GM18505 (cell line): ENCODE results near the gene ASB8.
A peak's percentile ranks its signal among the peaks of the same experiment; 100 is the strongest.
"Not testable (repeated sequence)": the region's sequence is repeated elsewhere in the genome, so short reads cannot be mapped to it uniquely, and the experiment has no call there.

ENCODE experiments used
- ATAC-seq: cut with Tn5 transposase; IDR thresholded peaks from one replicate; pipeline ENCODE4 v1.9.1; 2021; ENCODE audit not compliant: unreplicated experiment
- POLR2A ChIP-seq: IDR thresholded peaks from 4 replicates; pipeline ENCODE4 v1.6.1; 2011; ENCODE audit warnings: borderline replicate concordance; ENCODE audit not compliant: insufficient read depth, insufficient read length; ENCODE audit errors: extremely low read depth

The ASB8 gene

DNA sequence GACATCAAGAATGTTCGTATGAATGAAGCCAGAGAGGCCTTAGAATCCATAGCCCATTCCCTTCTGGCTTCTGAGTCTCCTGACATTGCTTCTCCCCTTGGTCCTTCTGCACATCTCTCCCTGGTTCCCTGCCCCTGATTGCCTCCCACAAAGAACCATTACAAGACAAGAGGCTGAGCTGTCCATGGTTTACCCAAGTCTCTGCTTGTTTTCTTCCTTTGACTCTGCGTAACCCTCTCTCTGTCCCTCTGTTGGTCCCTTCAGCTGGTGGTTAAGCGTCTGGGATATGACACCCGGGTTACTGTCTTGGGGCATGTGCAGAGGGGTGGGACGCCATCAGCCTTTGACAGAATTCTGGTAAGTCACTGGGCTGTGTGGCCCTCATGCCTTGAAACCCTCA, 22.3 kb downstream of the ASB8 start:
- no peak for ATAC-seq
- TF ChIP-seq POLR2A, result no peak

DNA sequence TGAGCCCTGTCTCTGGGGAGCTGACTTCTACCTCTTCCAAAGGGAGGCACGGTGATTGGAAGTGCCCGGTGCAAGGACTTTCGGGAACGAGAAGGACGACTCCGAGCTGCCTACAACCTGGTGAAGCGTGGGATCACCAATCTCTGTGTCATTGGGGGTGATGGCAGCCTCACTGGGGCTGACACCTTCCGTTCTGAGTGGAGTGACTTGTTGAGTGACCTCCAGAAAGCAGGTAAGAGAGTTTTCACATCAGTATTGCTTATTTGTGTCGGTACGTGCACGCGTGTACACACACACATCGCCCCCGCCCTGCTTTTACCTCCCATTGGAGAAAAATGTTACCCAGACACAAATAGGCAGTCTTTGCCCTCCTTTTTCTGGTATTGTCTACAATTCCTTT, 24.5 kb downstream of the ASB8 start:
- no peak for TF ChIP-seq POLR2A
- no peak for ATAC-seq

DNA sequence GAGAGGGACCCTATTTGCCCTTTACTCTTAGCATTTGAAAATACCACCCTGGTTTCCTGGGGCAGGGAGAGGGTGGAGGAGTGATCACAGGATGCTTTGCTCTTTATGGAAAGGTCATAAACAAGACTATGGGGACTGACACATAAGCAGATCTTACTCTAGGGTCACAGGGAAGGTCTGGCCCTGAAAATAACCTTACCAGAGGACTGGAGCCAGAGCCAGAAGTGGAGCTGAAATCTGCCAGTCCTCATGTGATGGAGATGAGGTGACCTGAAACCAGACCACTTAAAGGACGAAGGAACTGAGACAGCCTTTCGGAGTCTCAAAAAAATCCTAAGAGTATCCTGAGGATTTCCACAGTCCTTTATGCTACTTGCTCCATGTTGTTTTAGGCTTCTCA, 25.8 kb downstream of the ASB8 start:
- TF ChIP-seq POLR2A, result no peak
- no peak for ATAC-seq

DNA sequence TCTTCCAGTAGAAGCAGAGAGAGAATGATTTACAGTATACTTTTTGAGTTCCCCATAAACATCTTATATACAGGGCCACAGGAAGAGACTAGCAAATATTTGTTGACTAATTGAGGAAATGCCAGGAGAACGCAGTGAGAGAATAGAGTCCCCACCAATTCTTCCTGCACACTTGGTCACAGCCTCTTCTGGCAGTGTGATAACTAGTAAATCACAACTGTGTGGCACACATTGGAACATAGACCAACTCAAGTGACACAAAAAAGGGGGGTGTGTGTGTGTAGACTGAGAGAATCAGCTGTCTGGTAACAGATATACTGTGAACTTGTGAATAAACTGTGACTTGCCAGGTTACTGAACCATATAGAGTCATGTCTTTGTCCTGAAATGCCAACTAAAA, 27.9 kb downstream of the ASB8 start:
- no peak for ATAC-seq
- no peak for TF ChIP-seq POLR2A

DNA sequence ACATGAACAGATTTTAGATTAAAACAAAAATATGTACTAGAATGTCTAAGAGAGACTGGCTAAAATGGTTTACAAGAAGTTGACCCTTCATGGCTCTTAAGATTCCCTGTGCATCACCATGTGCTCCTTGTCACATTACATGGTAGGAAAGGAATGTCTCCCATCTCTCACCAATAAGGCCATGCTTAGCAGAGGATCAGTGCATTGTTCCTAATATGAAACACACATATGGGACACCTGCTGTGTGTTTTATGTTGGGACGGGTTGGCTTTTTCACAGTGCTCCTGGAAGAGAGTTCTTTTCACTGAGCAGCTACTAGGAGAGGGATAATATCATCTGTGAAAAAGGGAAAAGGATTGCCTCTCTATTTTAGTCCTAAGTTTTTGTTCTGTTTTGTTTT, 28.5 kb downstream of the ASB8 start:
- no peak for ATAC-seq
- no peak for TF ChIP-seq POLR2A

DNA sequence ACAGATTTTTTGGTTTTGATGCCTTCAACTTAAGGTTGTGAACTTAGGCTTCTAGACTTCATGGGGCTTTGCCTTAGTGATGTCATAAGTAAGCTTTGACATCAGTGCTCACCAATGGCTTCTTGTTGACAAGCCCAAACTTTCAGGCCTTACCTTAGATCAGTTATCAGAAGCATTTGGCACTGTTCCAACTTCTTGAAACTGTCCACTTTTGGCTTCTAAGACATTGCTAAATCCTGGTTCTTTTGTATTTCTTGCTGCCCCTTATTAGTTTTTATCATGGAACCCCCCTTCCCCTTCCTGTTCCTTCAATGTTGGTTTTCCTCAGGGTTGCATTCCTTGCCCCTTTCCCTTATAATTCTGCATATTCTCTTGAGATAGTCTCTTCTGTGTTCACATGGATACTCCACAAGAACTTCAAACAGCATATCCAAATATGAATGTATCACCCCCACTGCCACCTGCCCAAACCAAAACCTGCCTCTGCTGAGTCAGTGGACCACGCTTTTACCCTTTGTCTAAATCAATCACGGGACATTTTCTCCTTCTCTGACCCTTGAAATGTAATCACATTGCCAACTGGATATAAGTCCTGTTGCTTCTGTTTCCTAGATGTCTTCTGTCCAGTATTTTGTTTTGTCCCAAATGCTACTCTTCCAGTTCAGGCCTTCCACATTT, 30.2 kb downstream of the ASB8 start:
- no peak for TF ChIP-seq POLR2A
- ATAC-seq, result no peak

DNA sequence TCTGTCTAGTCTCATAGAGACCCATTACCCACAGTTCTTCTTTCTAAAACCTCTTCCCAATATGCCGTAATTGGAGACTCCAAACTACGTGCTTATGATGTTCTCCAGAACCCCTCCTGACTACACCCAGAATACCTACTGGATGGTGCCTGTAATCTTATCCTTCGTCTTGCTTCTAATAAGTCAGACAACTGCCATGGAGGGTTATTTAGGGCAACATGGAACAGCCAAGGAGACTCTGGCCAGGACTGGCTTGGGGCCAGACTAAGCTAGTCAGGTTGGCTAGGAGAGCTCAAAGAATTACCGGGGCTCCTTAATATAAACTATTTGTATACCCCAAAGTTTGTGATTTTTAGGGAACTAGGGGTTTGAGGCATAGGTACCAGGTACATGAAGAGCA, 31.3 kb downstream of the ASB8 start:
- TF ChIP-seq POLR2A, result no peak
- no peak for ATAC-seq

DNA sequence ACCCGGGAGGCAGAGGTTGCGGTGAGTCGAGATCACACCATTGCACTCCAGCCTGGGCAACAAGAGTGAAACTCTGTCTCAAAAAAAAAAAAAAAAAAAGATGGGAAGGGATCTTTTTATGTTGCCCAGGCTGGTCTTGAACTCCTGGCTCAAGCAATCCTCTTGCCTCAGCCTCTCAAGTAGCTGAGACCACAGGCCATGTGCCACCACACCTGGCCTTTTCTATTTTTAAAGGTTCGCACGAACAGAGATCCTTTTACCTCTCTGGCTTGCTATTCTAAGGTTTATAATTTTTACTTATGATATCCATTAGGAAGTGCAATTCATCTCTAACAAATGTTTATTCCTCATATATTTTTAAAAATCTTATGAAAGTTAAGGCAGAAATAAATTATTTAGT, 31.8 kb downstream of the ASB8 start:
- not testable (repeated sequence) for ATAC-seq

DNA sequence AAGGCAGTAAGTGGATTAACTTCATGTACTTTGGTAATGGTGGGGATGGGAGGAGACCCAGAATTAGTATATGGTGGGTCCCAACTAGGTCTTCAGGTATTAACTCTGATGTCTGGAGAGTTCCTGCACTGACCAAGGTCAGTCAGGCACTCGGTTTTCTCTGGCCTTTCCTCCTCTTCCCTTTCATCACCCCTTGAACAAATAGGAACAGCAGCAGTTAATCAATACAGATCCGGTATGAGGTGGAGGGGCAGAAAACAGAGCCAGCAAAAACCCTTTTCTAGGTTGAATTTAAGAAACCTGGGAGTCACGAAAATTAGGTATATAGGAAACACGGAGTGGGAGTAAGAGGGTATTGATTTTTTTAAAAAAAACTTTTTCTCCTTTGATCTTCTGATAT, 34.1 kb downstream of the ASB8 start:
- ATAC-seq, result no peak
- TF ChIP-seq POLR2A, result no peak

DNA sequence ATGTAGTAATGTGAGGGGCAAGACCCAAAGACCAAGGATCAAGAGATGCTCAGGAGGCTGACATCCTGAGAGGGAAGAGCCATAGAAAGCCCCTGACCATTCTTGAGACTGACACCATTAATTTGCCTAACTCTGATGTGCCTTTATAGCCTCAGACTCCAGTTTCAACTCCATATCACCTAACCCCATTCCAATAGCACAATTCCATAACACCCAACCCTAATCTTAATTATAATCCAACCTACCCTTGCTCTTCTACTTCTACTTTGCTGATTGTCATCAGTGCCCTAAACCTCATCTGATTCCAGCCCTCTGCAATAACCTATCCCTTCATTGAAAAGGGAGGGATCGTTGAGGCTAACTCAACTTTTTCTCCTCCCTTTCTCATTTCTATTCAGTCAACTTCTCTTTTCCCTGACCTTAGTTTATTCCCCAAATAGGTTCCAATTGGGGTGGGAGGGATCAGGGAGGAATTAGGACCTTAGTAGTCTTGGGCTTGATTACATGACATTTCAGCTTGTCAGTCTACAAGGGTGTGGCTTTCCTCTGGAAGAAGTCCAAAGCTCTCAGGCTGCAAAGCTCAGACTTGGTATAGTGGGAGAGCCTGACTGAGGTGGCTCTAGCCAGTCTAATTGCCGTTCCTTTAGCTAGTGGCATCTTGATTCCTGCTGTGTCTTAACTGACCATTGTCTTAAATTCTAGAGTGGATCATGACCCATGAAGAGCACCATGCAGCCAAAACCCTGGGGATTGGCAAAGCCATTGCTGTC, 35.1 kb downstream of the ASB8 start:
- ATAC-seq, result no peak
- no peak for TF ChIP-seq POLR2A

DNA sequence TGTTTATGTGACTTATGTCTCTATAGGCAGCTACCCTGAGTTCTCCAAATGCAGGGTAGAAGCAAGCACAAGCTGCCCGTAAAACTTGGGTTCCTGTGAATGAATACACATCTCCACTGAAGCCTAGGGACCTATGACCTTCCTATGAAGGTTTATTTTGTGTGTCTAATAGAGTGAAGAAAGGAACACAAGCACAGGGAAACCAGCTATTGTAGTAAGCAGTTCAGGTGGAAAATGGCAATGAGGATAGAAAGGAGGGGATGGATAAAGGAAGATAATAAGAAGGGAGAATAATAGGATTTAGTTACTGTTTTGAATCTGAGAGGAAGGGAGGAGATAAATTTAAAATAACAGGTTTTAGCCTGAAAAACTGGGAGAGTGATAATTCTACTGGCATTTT, 35.8 kb downstream of the ASB8 start:
- no peak for TF ChIP-seq POLR2A
- no peak for ATAC-seq

DNA sequence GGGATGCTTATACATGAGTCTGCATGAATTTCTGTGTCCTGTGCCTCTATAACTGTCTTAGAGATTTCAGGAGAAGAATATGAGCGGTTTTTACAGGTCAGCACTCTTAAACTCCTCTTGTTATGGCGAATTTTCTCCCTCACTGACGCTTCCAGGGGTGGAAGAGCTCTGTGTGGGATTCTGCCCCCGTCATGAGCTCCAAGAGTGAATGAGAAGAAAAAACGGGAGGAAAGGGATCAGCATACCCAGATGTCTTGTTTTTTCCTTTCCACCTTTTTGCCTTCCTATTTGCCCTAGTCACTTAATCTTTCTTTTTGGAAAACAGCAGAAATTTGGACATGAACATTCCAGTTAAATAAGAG, 37.5 kb downstream of the ASB8 start:
- ATAC-seq, result no peak
- TF ChIP-seq POLR2A, result no peak

DNA sequence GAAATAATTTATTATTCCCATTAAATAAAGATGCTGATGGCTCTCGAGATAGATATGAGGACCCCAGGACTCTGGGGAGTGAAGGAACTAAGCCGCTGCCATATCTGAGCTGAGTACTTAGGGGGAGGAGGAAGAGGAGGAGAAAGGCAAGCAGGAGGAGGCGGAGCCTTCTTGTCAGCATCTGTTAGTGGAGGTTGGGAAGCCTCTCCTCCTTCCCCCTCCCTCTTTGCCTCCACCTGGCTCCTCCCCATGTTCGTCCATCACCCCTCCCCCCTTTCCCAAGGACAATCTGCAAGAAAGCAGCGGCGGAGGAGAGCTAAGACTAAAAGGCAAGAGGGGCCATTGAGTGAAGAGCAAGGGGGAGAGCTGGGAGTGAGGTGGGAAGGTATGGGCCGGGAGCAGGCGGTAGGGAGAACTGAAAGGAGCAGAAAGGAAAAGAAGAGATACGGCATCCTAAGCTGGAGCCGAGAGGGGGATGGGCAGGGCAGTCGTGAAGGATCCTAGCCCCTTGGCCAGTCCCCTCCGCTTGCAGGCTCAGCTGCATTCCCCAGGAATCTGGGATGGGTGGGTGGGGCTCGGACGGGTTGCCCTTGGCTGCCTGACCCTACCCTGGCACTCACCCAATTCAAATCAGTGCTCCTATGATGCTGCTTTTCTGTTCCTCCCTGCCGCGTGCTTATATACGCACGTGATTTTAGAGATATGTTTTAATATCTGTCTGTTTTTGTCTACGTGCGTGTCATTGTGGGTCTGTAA, 38.1 kb downstream of the ASB8 start, which contains the start of gene PFKM:
Gene PFKM, plus strand, starts transcription at position 287 of the 756 bp plus-strand sequence. CDS start 3,411 bp downstream, outside the sequence.
- ATAC-seq, result peak; percentile 98
- peak; percentile 35 for TF ChIP-seq POLR2A
